H1 (cell line): Measurements from ENCODE around the gene CNGA2. TPM values are rescaled to one million over a fixed set of nuclear protein-coding genes. Genes with fewer than 3 reads are reported as not detected.

Experiments used
- CTCF ChIA-PET: fragments of 300-600 bp; sonication (Branson Sonifier 250); formaldehyde crosslinking; loops from one replicate; lab custom pipeline; 2021; ENCODE audit not compliant: partially characterized antibody; lab: Charles Lee
- POLR2A ChIA-PET: fragments of 300-600 bp; sonication (Branson Sonifier 250); formaldehyde crosslinking; loops from one replicate; lab custom pipeline; 2021; ENCODE audit warnings: inconsistent platforms; ENCODE audit not compliant: partially characterized antibody; lab: Charles Lee
- DNase-seq, 2 experiments: peaks; one replicate each; pipeline versions ENCODE4 v3.0.0 to v3.0.0-alpha.2; 2010 to 2022; ENCODE audit warnings: low spot score in 2 of 2, low read depth in 1 of 2, mixed read lengths in 1 of 2
- FAIRE-seq: peaks from 2 replicates; lab custom pipeline; 2011; peaks lifted over from hg19 to GRCh38; lab: Jason Lieb, UNC
- H2AFZ ChIP-seq: 2 replicates; pipeline ENCODE4 v1.8.1; 2012; ENCODE audit warnings: low read length, inconsistent platforms
- H2AK5ac ChIP-seq: 2 replicates; pipeline ENCODE4 v1.6.1; 2013; ENCODE audit warnings: low read depth, low read length
- H2BK120ac ChIP-seq: replicated peaks from 2 replicates; pipeline ENCODE3; 2013; ENCODE audit warnings: low read depth, low read length, inconsistent platforms
- H2BK12ac ChIP-seq: 2 replicates; pipeline ENCODE4 v1.6.1; 2013; ENCODE audit warnings: low read depth, low read length
- H2BK15ac ChIP-seq: 2 replicates; pipeline ENCODE4 v1.6.1; 2013; ENCODE audit warnings: low read length
- H2BK20ac ChIP-seq: 2 replicates; pipeline ENCODE4 v1.6.1; 2013; ENCODE audit warnings: low read length
- H2BK5ac ChIP-seq: 2 replicates; pipeline ENCODE4 v1.6.1; 2013; ENCODE audit warnings: low read depth, low read length
- H3K14ac ChIP-seq: 2 replicates; pipeline ENCODE4 v1.6.1; 2013; ENCODE audit warnings: inconsistent platforms; ENCODE audit not compliant: insufficient read length
- H3K18ac ChIP-seq: 2 replicates; pipeline ENCODE4 v1.6.1; 2013; ENCODE audit warnings: low read length; ENCODE audit errors: extremely low read depth
- H3K23ac ChIP-seq: 2 replicates; pipeline ENCODE4 v1.6.1; 2013; ENCODE audit warnings: inconsistent platforms; ENCODE audit not compliant: insufficient read length
- H3K23me2 ChIP-seq: 2 replicates; pipeline ENCODE4 v1.6.1; 2013; ENCODE audit warnings: low read depth, low read length
- H3K27ac ChIP-seq: 2 replicates; pipeline ENCODE4 v1.6.1; 2011; ENCODE audit warnings: low read depth, low read length, inconsistent platforms
- H3K27me3 ChIP-seq, 4 experiments: replicated peaks in 1 of 4; 1 replicate in 1 of 4; 2 replicates in 3 of 4; pipeline versions ENCODE4 v1.6.1 to v1.8.1; 2011 to 2013; ENCODE audit warnings: low read length in 3 of 4, mild to moderate bottlenecking in 3 of 4, inconsistent platforms in 2 of 4, mixed read lengths in 2 of 4, moderate library complexity in 1 of 4; ENCODE audit not compliant: control insufficient read depth in 3 of 4, insufficient read depth in 3 of 4; ENCODE audit errors: extremely low read depth in 1 of 4
- H3K36me3 ChIP-seq, 4 experiments: 2 replicates each; pipeline versions ENCODE4 v1.6.1 to v1.8.1; 2011 to 2013; ENCODE audit warnings: mild to moderate bottlenecking in 4 of 4, low read length in 3 of 4, moderate library complexity in 2 of 4, control low read depth in 1 of 4, inconsistent platforms in 1 of 4; ENCODE audit not compliant: insufficient read depth in 4 of 4, control insufficient read depth in 2 of 4
- H3K4ac ChIP-seq: replicated peaks from 2 replicates; pipeline ENCODE3; 2013; ENCODE audit warnings: low read length, low read depth, mixed read lengths, inconsistent platforms; ENCODE audit not compliant: insufficient read length
- H3K4me1 ChIP-seq, 4 experiments: replicated peaks in 1 of 4; 1 replicate in 1 of 4; 2 replicates in 3 of 4; pipeline versions ENCODE4 v1.6.1 to v1.8.1; 2011 to 2013; ENCODE audit warnings: low read length in 3 of 4, inconsistent platforms in 2 of 4, mixed read lengths in 1 of 4; ENCODE audit not compliant: insufficient read depth in 4 of 4, control insufficient read depth in 3 of 4
- H3K4me2 ChIP-seq, 2 experiments: 2 replicates each; pipeline versions ENCODE4 v1.6.1 to v1.8.1; 2011 to 2013; ENCODE audit warnings: low read depth in 2 of 2, low read length in 2 of 2, control low read depth in 1 of 2, inconsistent platforms in 1 of 2, mild to moderate bottlenecking in 1 of 2; ENCODE audit not compliant: insufficient read depth in 1 of 2
- H3K4me3 ChIP-seq, 4 experiments: fragments of 200-600, 300-600 bp in 1 of 4; sonication (generic), shearing (Covaris generic), sonication (Bioruptor Twin) in 1 of 4; 2 replicates each; pipeline versions ENCODE4 v1.5.1 to v1.8.1; 2011 to 2016; ENCODE audit warnings: low read length in 4 of 4, low read depth in 3 of 4, control low read depth in 2 of 4, inconsistent platforms in 2 of 4, mild to moderate bottlenecking in 2 of 4, mixed read lengths in 1 of 4, moderate library complexity in 1 of 4; ENCODE audit not compliant: insufficient read depth in 2 of 4; ENCODE audit errors: extremely low read depth in 1 of 4
- H3K56ac ChIP-seq: replicated peaks from 2 replicates; pipeline ENCODE3; 2013; ENCODE audit warnings: low read depth, mild to moderate bottlenecking, mixed read lengths, low read length, inconsistent platforms; ENCODE audit not compliant: insufficient read length
- H3K79me1 ChIP-seq: 2 replicates; pipeline ENCODE4 v1.6.1; 2013; ENCODE audit warnings: low read depth, low read length, control low read depth
- H3K79me2 ChIP-seq, 2 experiments: 2 replicates each; pipeline versions ENCODE4 v1.6.1 to v1.8.1; 2012 to 2013; ENCODE audit warnings: low read length in 2 of 2, mild to moderate bottlenecking in 2 of 2, inconsistent platforms in 1 of 2; ENCODE audit not compliant: insufficient read depth in 2 of 2, control insufficient read depth in 1 of 2
- H3K9ac ChIP-seq, 4 experiments: replicated peaks in 1 of 4; 1 replicate in 1 of 4; 2 replicates in 3 of 4; pipeline versions ENCODE4 v1.6.1 to v1.8.1; 2011 to 2013; ENCODE audit warnings: low read depth in 3 of 4, low read length in 3 of 4, control low read depth in 2 of 4, mild to moderate bottlenecking in 2 of 4, moderate library complexity in 2 of 4, inconsistent platforms in 1 of 4; ENCODE audit errors: extremely low read depth in 1 of 4
- H3K9me3 ChIP-seq, 2 experiments: 2 replicates each; pipeline versions ENCODE4 v1.6.1 to v1.8.1; 2012 to 2013; ENCODE audit warnings: mild to moderate bottlenecking in 2 of 2, moderate library complexity in 2 of 2, control low read depth in 1 of 2, inconsistent platforms in 1 of 2, low read depth in 1 of 2, low read length in 1 of 2, mixed read lengths in 1 of 2; ENCODE audit not compliant: insufficient read depth in 2 of 2
- H4K20me1 ChIP-seq, 2 experiments: replicated peaks in 1 of 2; 2 replicates each; pipeline versions ENCODE3 to v1.8.1; 2011 to 2013; ENCODE audit warnings: inconsistent platforms in 2 of 2, low read length in 2 of 2, mild to moderate bottlenecking in 1 of 2; ENCODE audit not compliant: insufficient read depth in 2 of 2, control insufficient read depth in 1 of 2
- H4K5ac ChIP-seq: 2 replicates; pipeline ENCODE4 v1.6.1; 2013; ENCODE audit warnings: low read length, low read depth, mixed read lengths, inconsistent platforms; ENCODE audit not compliant: insufficient read length
- H4K8ac ChIP-seq: 2 replicates; pipeline ENCODE4 v1.8.0; 2013; ENCODE audit warnings: mild to moderate bottlenecking, moderate library complexity, low read length, inconsistent platforms; ENCODE audit not compliant: insufficient read depth; ENCODE audit errors: extremely low read depth
- H4K91ac ChIP-seq: replicated peaks from 2 replicates; pipeline ENCODE3; 2013; ENCODE audit warnings: low read length, mixed read lengths, inconsistent platforms; ENCODE audit not compliant: insufficient read length
- CBX8 ChIP-seq: fragments of 300-800, 300-1000 bp; sonication (generic); IDR thresholded peaks from 2 replicates; pipeline ENCODE4 v1.7.1; 2016; ENCODE audit warnings: low read depth, low read length, borderline replicate concordance
- CHD1 ChIP-seq: IDR thresholded peaks from 2 replicates; pipeline ENCODE4 v1.6.1; 2012; ENCODE audit warnings: low read depth, low read length, improper control_type of control experiment
- HDAC2 ChIP-seq, 2 experiments: fragments of 300-600 bp in 1 of 2; sonication (generic) in 1 of 2; IDR thresholded peaks; 2 replicates each; pipeline ENCODE4 v1.6.1; 2011 to 2012; ENCODE audit warnings: low read depth in 2 of 2, low read length in 2 of 2, mild to moderate bottlenecking in 2 of 2, moderate library complexity in 2 of 2, borderline replicate concordance in 1 of 2, inconsistent platforms in 1 of 2
- MAFK ChIP-seq: IDR thresholded peaks from 2 replicates; pipeline ENCODE4 v1.6.1; 2012; ENCODE audit warnings: low read depth, mild to moderate bottlenecking, improper control_type of control experiment, low read length
- POLR2A ChIP-seq, 2 experiments: IDR thresholded peaks; 1 replicate in 1 of 2; 2 replicates in 1 of 2; pipeline ENCODE4 v1.6.1; 2011; ENCODE audit warnings: low read depth in 2 of 2, low read length in 2 of 2, mild to moderate bottlenecking in 2 of 2; ENCODE audit errors: control extremely low read depth in 1 of 2
- RFX5 ChIP-seq: IDR thresholded peaks from 2 replicates; pipeline ENCODE4 v1.6.1; 2011; ENCODE audit warnings: low read depth, low read length, improper control_type of control experiment, borderline replicate concordance
- RXRA ChIP-seq: IDR thresholded peaks from 2 replicates; pipeline ENCODE4 v1.6.1; 2011; ENCODE audit warnings: low read depth, mild to moderate bottlenecking, low read length, moderate library complexity; ENCODE audit not compliant: insufficient read depth
- SIX5 ChIP-seq: IDR thresholded peaks from 2 replicates; pipeline ENCODE4 v1.6.1; 2011; ENCODE audit warnings: mild to moderate bottlenecking, low read depth, low read length
- TAF7 ChIP-seq: optimal IDR thresholded peaks from 2 replicates; pipeline ENCODE3; 2011; ENCODE audit warnings: low read depth, mild to moderate bottlenecking, inconsistent platforms, low read length, moderate library complexity, borderline replicate concordance
- WGBS, 2 experiments: shearing (Covaris generic) in 1 of 2; methylation state at CpG; one replicate each; pipeline versions ENCODE4 v1.1.6 to v1.1.7; 2013 to 2015; ENCODE audit warnings: low lambda C conversion rate in 2 of 2, mixed read lengths in 2 of 2, inconsistent platforms in 1 of 2, low coverage in 1 of 2, missing lambda C conversion rate in 1 of 2; ENCODE audit not compliant: insufficient replicate concordance in 2 of 2, insufficient coverage in 1 of 2, insufficient read length in 1 of 2; ENCODE audit errors: extremely low coverage in 1 of 2, missing lambda C conversion rate in 1 of 2; 5-methylcytosine and 5-hydroxymethylcytosine counted together
- polyA plus RNA-seq, 7 experiments: library from polyadenylated mRNA; depleted of rRNA in 3 of 7; stranded (reverse) in 5 of 7; unstranded in 2 of 7; fragments of >200 nt in 5 of 7; fragments of 200-250 nt in 2 of 7; gene quantifications; 1 replicate in 5 of 7; 2 replicates in 1 of 7; 4 replicates in 1 of 7; pipeline versions ENCODE4 v1.2.1 to v1.2.3, GENCODE V29; 2011 to 2013; ENCODE audit warnings: missing spikeins in 2 of 7, mixed read lengths in 2 of 7
- total RNA-seq: library from RNA; stranded (reverse); fragmentation: NEBNext Ultra II Directional; extraction: Animal tissue kit (Norgen Biotek cat#: 25700); gene quantifications from 2 replicates; pipeline ENCODE4 v1.2.1, GENCODE V29; 2021
- TF ChIP-seq, protein P1 (sequence below): IDR thresholded peaks from 2 replicates; pipeline ENCODE4 v1.6.1; 2011; ENCODE audit warnings: low read depth, mild to moderate bottlenecking, low read length; ENCODE audit not compliant: insufficient read depth
- TF ChIP-seq, protein P2 (sequence below), 3 experiments: IDR thresholded peaks; 1 replicate in 2 of 3; 2 replicates in 1 of 3; pipeline versions ENCODE4 v1.5.1 to v1.6.1; 2011; ENCODE audit warnings: low read length in 3 of 3, mild to moderate bottlenecking in 3 of 3, inconsistent platforms in 2 of 3, low read depth in 1 of 3, moderate library complexity in 1 of 3; ENCODE audit not compliant: insufficient read depth in 1 of 3; ENCODE audit errors: control extremely low read depth in 1 of 3

The CNGA2 gene
- total and polyA plus RNA-seq, 2 of the 8 experiments (the other 6 are each of a cell fraction or from before 2014, with no cell fraction given) = not detected

DNA sequence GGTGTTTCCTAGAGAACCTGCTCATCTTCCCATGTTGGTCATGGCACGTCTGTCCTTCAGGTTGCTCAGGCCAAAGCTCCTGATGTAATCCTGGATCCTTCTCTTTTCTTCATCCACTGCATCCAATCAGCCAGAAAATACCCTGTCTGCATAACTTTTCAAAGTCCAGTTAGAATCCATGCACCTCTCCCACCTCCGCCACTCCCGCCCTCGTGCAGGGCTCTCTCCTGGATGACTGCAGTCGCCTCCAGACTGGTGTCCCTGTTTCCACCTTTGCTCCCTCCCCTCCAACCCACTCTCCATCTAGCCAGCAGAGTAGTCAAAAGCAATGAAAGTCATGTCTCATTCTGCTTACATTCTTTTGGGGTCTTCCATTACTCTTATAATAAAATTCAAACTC lies 16.0 kb downstream of the CNGA2 start:
- Histone ChIP-seq H3K9ac (no peak overlapping the region), H2BK12ac (no peak overlapping the region), H3K36me3 (no peaks in the 10 kb centered on the region), H3K56ac (no peak overlapping the region), H4K5ac (no peak overlapping the region), H3K4me2 (no peak overlapping the region), H2BK5ac (no peak overlapping the region), H3K23me2 (no peaks in the 10 kb centered on the region; the same call in 1 of the 2 replicates), H3K27me3 (0 out of 7 replicates have a peak, but pooled peaks cover 0 to 2% (median 0%) of the 10 kb centered on the region in 4 experiments), H3K27ac (no peak overlapping the region), H3K23ac (no peak overlapping the region), H2BK20ac (no peak overlapping the region), H2AK5ac (no peak overlapping the region), H3K18ac (no peak overlapping the region), H3K79me1 (no peaks in the 10 kb centered on the region), H4K20me1 (no peaks in the 10 kb centered on the region), H3K4me3 (no peak overlapping the region), H2BK120ac (no peak overlapping the region), H3K9me3 (no peaks in the 10 kb centered on the region), H3K4me1 (0 out of 7 replicates have a peak, but pooled peaks cover 0 to 2% (median 0%) of the 10 kb centered on the region in 4 experiments), H3K79me2 (no peaks in the 10 kb centered on the region), H3K14ac (no peak overlapping the region), H2AFZ (no peak overlapping the region), H4K91ac (no peak overlapping the region), H4K8ac (no peak overlapping the region), H2BK15ac (no peak overlapping the region), H3K4ac (no peak overlapping the region)
- ChIA-PET POLR2A (no interaction called here), CTCF (interaction anchor here (0.6 to 3.6 kb wide), 14 partner anchors 12 to 907 kb away, joined by 3 to 23 read pairs (median 4); no protein-coding TSS in a partner anchor)
- no peak for DNase-seq
- FAIRE-seq = no peak
- 94% methylated on average over 4 of the region's 5 CpGs; no CpG with 5 or more reads in 1 of the 2 experiments for WGBS, 2 experiments
- TF ChIP-seq CHD1 (no peak), SIX5 (no peak), CBX8 (no peak), RXRA (no peak), POLR2A (IDR thresholded peaks at IDR 0.05; ENCODE audit: control extremely low read depth in 1 of 2, low read depth in 2 of 2, low read length in 2 of 2) (no peak), TAF7 (no peak), MAFK (no peak), RFX5 (no peak), HDAC2 (IDR thresholded peaks at IDR 0.05; ENCODE audit: borderline replicate concordance in 1 of 2, low read depth in 2 of 2, low read length in 2 of 2) (no peak)
- TF ChIP-seq, protein P1, sequence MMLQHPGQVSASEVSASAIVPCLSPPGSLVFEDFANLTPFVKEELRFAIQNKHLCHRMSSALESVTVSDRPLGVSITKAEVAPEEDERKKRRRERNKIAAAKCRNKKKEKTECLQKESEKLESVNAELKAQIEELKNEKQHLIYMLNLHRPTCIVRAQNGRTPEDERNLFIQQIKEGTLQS = no peak
- TF ChIP-seq, protein P2, sequence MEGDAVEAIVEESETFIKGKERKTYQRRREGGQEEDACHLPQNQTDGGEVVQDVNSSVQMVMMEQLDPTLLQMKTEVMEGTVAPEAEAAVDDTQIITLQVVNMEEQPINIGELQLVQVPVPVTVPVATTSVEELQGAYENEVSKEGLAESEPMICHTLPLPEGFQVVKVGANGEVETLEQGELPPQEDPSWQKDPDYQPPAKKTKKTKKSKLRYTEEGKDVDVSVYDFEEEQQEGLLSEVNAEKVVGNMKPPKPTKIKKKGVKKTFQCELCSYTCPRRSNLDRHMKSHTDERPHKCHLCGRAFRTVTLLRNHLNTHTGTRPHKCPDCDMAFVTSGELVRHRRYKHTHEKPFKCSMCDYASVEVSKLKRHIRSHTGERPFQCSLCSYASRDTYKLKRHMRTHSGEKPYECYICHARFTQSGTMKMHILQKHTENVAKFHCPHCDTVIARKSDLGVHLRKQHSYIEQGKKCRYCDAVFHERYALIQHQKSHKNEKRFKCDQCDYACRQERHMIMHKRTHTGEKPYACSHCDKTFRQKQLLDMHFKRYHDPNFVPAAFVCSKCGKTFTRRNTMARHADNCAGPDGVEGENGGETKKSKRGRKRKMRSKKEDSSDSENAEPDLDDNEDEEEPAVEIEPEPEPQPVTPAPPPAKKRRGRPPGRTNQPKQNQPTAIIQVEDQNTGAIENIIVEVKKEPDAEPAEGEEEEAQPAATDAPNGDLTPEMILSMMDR (IDR thresholded peaks at IDR 0.05; ENCODE audit: control extremely low read depth in 1 of 3, insufficient read depth in 1 of 3, low read depth in 1 of 3, low read length in 3 of 3) = no peak
